DND-41 (cell line): ENCODE results near the gene TTLL5.

Experiments used
- ATAC-seq: fragments of 200-7000 bp; cut with Tn5 transposase; 3 replicates; pipeline ENCODE4 v1.9.1; 2021; ENCODE audit warnings: low read depth; ENCODE audit not compliant: insufficient read depth
- DNase-seq: peaks from one replicate; pipeline ENCODE4 v3.0.0-alpha.2; 2020
- H2AFZ ChIP-seq: 2 replicates; pipeline ENCODE4 v1.6.0; 2012; ENCODE audit warnings: low read depth, low read length
- H3K27ac ChIP-seq: 2 replicates; pipeline ENCODE4 v1.5.1; 2012; ENCODE audit warnings: low read length, inconsistent platforms
- H3K27me3 ChIP-seq: fragments of 200-600 bp; sonication (generic); 2 replicates; pipeline ENCODE4 v1.6.0; 2012; ENCODE audit warnings: low read length, mild to moderate bottlenecking, inconsistent platforms; ENCODE audit not compliant: insufficient read depth, poor library complexity
- H3K36me3 ChIP-seq: 2 replicates; pipeline ENCODE4 v1.5.1; 2012; ENCODE audit warnings: low read length, inconsistent platforms; ENCODE audit not compliant: insufficient read depth
- H3K4me1 ChIP-seq: 2 replicates; pipeline ENCODE4 v1.5.1; 2012; ENCODE audit warnings: mild to moderate bottlenecking, low read length; ENCODE audit not compliant: insufficient read depth
- H3K4me2 ChIP-seq: 2 replicates; pipeline ENCODE4 v1.6.0; 2012; ENCODE audit warnings: mild to moderate bottlenecking, moderate library complexity, low read length, inconsistent platforms; ENCODE audit not compliant: insufficient read depth
- H3K4me3 ChIP-seq, 2 experiments: fragments of 200-600 bp in 1 of 2; shearing (Covaris generic) in 1 of 2; 2 replicates each; pipeline ENCODE4 v1.5.1; 2012 to 2016; ENCODE audit warnings: inconsistent platforms in 2 of 2, low read length in 2 of 2, mild to moderate bottlenecking in 2 of 2, low read depth in 1 of 2, moderate library complexity in 1 of 2
- H3K79me2 ChIP-seq: 2 replicates; pipeline ENCODE4 v1.6.0; 2012; ENCODE audit warnings: low read length, inconsistent platforms; ENCODE audit not compliant: insufficient read depth
- H3K9ac ChIP-seq: 2 replicates; pipeline ENCODE4 v1.6.0; 2012; ENCODE audit warnings: low read depth, mild to moderate bottlenecking, inconsistent platforms, low read length, moderate library complexity
- H3K9me3 ChIP-seq: 2 replicates; pipeline ENCODE4 v1.5.1; 2012; ENCODE audit warnings: low read length, moderate library complexity, mild to moderate bottlenecking, inconsistent platforms; ENCODE audit not compliant: insufficient read depth, severe bottlenecking
- H4K20me1 ChIP-seq: 2 replicates; pipeline ENCODE4 v1.6.0; 2012; ENCODE audit warnings: low read length; ENCODE audit not compliant: insufficient read depth
- CTCF ChIP-seq: IDR thresholded peaks from 2 replicates; pipeline ENCODE4 v1.5.1; 2012; ENCODE audit warnings: borderline replicate concordance, low read length, moderate library complexity, mild to moderate bottlenecking; ENCODE audit not compliant: poor library complexity, severe bottlenecking; ENCODE audit errors: extremely low read depth
- EZH2 ChIP-seq: IDR thresholded peaks from 3 replicates; pipeline ENCODE4 v1.6.1; 2012; ENCODE audit warnings: borderline replicate concordance, low read depth, mild to moderate bottlenecking, moderate library complexity, low read length, inconsistent platforms; ENCODE audit not compliant: severe bottlenecking

The TTLL5 gene

GRCh38 chr14:75990297-75990696, 329.3 kb downstream of the TTLL5 start:
- Histone ChIP-seq H3K27me3 (no peaks in the 10 kb centered on the region), H3K27ac (no peak overlapping the region), H4K20me1 (no peaks in the 10 kb centered on the region), H3K36me3 (0 out of 2 replicates have a peak, but pooled peaks cover 2% of the 10 kb centered on the region), H3K4me1 (peaks cover 11% of the 10 kb centered on the region), H3K9me3 (no peaks in the 10 kb centered on the region), H2AFZ (no peak overlapping the region), H3K79me2 (0 out of 2 replicates have a peak, but pooled peaks cover 2% of the 10 kb centered on the region), H3K4me2 (no peak overlapping the region), H3K9ac (no peak overlapping the region), H3K4me3 (no peak overlapping the region)
- no peak for DNase-seq
- no peak for ATAC-seq
- TF ChIP-seq CTCF (no peak), EZH2 (no peak)

- no peak overlapping the region for H3K9ac ChIP-seq
- H3K4me1 ChIP-seq, result peaks cover 1% of the 10 kb centered on the region
- H4K20me1 ChIP-seq, result no peaks in the 10 kb centered on the region
- H2AFZ ChIP-seq, result no peak overlapping the region
- H3K79me2 ChIP-seq, result no peaks in the 10 kb centered on the region
- 0 out of 2 replicates have a peak, but pooled peaks cover 2% of the 10 kb centered on the region for H3K36me3 ChIP-seq
- H3K4me3 ChIP-seq, result no peak overlapping the region
- no peak overlapping the region for H3K4me2 ChIP-seq
- no peak for TF ChIP-seq EZH2
- no peak for TF ChIP-seq CTCF
- no peak for ATAC-seq
- no peak for DNase-seq
- H3K27me3 ChIP-seq, result no peaks in the 10 kb centered on the region
- no peaks in the 10 kb centered on the region for H3K9me3 ChIP-seq
- no peak overlapping the region for H3K27ac ChIP-seq
Measured at GRCh38 chr14:75991753-75992152, 330.7 kb downstream of the TTLL5 start.

GRCh38 chr14:75993567-75994041, 332.6 kb downstream of the TTLL5 start:
- Histone ChIP-seq H3K27me3 (no peaks in the 10 kb centered on the region), H3K4me3 (no peak overlapping the region), H2AFZ (no peak overlapping the region), H3K4me2 (no peak overlapping the region), H3K9me3 (no peaks in the 10 kb centered on the region), H3K27ac (no peak overlapping the region), H3K9ac (no peak overlapping the region), H3K4me1 (no peaks in the 10 kb centered on the region), H3K79me2 (no peaks in the 10 kb centered on the region), H3K36me3 (peaks cover 9% of the 10 kb centered on the region; the same call in 1 of the 2 replicates), H4K20me1 (no peaks in the 10 kb centered on the region)
- no peak for TF ChIP-seq EZH2
- no peak for TF ChIP-seq CTCF
- ATAC-seq, result no peak
- DNase-seq, result no peak
